ENCODE results near the gene SLC28A1. TPM values are rescaled to one million over a fixed set of nuclear protein-coding genes. Genes with fewer than 3 reads are reported as not detected.

SLC28A1 gene
- total RNA-seq, 1 donor from 2014 or later, result not detected

- Mint-ChIP-seq H3K9me3 (ENCODE audit: unreplicated experiment) (peaks cover 10% of the 10 kb centered on the region), H3K27ac (ENCODE audit: unreplicated experiment) (no peak overlapping the region), H3K4me1 (ENCODE audit: low read depth, unreplicated experiment) (peaks cover 14% of the 10 kb centered on the region), H3K36me3 (ENCODE audit: low read depth, unreplicated experiment) (peaks cover 3% of the 10 kb centered on the region), H3K4me3 (ENCODE audit: unreplicated experiment) (no peak overlapping the region), H3K27me3 (ENCODE audit: low read depth, unreplicated experiment) (peaks cover 3% of the 10 kb centered on the region)
- no peaks in the 10 kb centered on the region for H3K79me2 ChIP-seq (ENCODE audit: insufficient read depth, low read length)
- H3K4me2 ChIP-seq (ENCODE audit: low read length), result peak overlapping the region; percentile 69
- H3K27me3 ChIP-seq (ENCODE audit: insufficient read depth, low read length), result no peaks in the 10 kb centered on the region
- FAIRE-seq (no peak), DNase-seq (ENCODE audit: low read depth) (no peak)
- H4K20me1 ChIP-seq (ENCODE audit: insufficient read depth, low read length), result no peaks in the 10 kb centered on the region
- TF ChIP-seq EZH2 (IDR thresholded peaks at IDR 0.05; ENCODE audit: insufficient read depth, low read length) (no peak), CTCF (IDR thresholded peaks at IDR 0.05; ENCODE audit: insufficient read depth, low read depth, low read length) (no peak)
- H2AFZ ChIP-seq (ENCODE audit: low read depth, low read length), result peak overlapping the region; percentile 29
- peaks cover 16% of the 10 kb centered on the region for H3K4me1 ChIP-seq (ENCODE audit: insufficient read depth, low read length)
- H3K27ac ChIP-seq (ENCODE audit: low read depth, low read length), result peak overlapping the region; percentile 49
- H3K4me3 ChIP-seq (ENCODE audit: insufficient read depth, low read depth, low read length), result no peak overlapping the region
- no peaks in the 10 kb centered on the region for H3K36me3 ChIP-seq (ENCODE audit: insufficient read depth, low read length)
- H3K9me3 ChIP-seq (ENCODE audit: insufficient read depth, low read depth, low read length), result peaks cover 5% of the 10 kb centered on the region
- peak overlapping the region; percentile 30 for H3K9ac ChIP-seq (ENCODE audit: low read length)
Measured at GRCh38 chr15:84960391-84961113, 76.1 kb downstream of the SLC28A1 start.

DNA sequence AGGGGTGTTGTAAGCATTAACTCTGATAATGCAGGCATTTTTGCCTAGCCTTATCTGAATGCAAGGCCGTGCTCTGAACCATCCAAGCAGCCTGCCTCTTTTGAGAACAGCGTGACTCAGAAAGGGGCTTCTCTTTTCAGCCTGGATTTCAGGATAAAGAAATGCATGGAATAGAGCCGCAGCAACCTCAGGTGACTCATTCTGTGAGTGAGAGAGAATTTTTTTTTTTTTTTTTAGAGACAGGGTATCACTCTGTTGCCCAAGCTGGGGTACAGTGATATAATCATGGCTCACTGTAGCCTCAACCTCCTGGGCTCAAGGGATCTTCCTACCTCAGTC is 76.6 kb downstream of the SLC28A1 start:
- H3K27ac Mint-ChIP-seq (ENCODE audit: unreplicated experiment), result no peak overlapping the region
- peaks cover 16% of the 10 kb centered on the region for H3K4me1 ChIP-seq (ENCODE audit: insufficient read depth, low read length)
- no peaks in the 10 kb centered on the region for H3K36me3 ChIP-seq (ENCODE audit: insufficient read depth, low read length)
- TF ChIP-seq EZH2 (IDR thresholded peaks at IDR 0.05; ENCODE audit: insufficient read depth, low read length), result no peak
- H3K79me2 ChIP-seq (ENCODE audit: insufficient read depth, low read length), result no peaks in the 10 kb centered on the region
- peaks cover 5% of the 10 kb centered on the region for H3K9me3 ChIP-seq (ENCODE audit: insufficient read depth, low read depth, low read length)
- peak overlapping the region; percentile 30 for H3K9ac ChIP-seq (ENCODE audit: low read length)
- peak overlapping the region; percentile 29 for H2AFZ ChIP-seq (ENCODE audit: low read depth, low read length)
- H3K27me3 Mint-ChIP-seq (ENCODE audit: low read depth, unreplicated experiment), result peaks cover 3% of the 10 kb centered on the region
- H3K4me3 ChIP-seq (ENCODE audit: insufficient read depth, low read depth, low read length), result no peak overlapping the region
- FAIRE-seq (no peak), DNase-seq (ENCODE audit: low read depth) (peak; percentile 89)
- H3K36me3 Mint-ChIP-seq (ENCODE audit: low read depth, unreplicated experiment), result peaks cover 3% of the 10 kb centered on the region
- H3K4me3 Mint-ChIP-seq (ENCODE audit: unreplicated experiment), result no peak overlapping the region
- peaks cover 14% of the 10 kb centered on the region for H3K4me1 Mint-ChIP-seq (ENCODE audit: low read depth, unreplicated experiment)
- H4K20me1 ChIP-seq (ENCODE audit: insufficient read depth, low read length), result no peaks in the 10 kb centered on the region
- peak overlapping the region; percentile 49 for H3K27ac ChIP-seq (ENCODE audit: low read depth, low read length)
- H3K4me2 ChIP-seq (ENCODE audit: low read length), result peak overlapping the region; percentile 69
- no peaks in the 10 kb centered on the region for H3K27me3 ChIP-seq (ENCODE audit: insufficient read depth, low read length)
- H3K9me3 Mint-ChIP-seq (ENCODE audit: unreplicated experiment), result peaks cover 10% of the 10 kb centered on the region

- DNase-seq (ENCODE audit: low read depth), result peak; percentile 33
Measured at GRCh38 chr15:84961707-84962106, 77.2 kb downstream of the SLC28A1 start.

More at GRCh38 chr15:84961707-84962106, 77.2 kb downstream of the SLC28A1 start:
- Mint-ChIP-seq H3K9me3 (ENCODE audit: unreplicated experiment) (peaks cover 12% of the 10 kb centered on the region), H3K4me1 (ENCODE audit: low read depth, unreplicated experiment) (peaks cover 14% of the 10 kb centered on the region), H3K27me3 (ENCODE audit: low read depth, unreplicated experiment) (peaks cover 3% of the 10 kb centered on the region), H3K36me3 (ENCODE audit: low read depth, unreplicated experiment) (peaks cover 3% of the 10 kb centered on the region), H3K27ac (ENCODE audit: unreplicated experiment) (peak overlapping the region; percentile 26), H3K4me3 (ENCODE audit: unreplicated experiment) (no peak overlapping the region)
- Histone ChIP-seq H3K79me2 (ENCODE audit: insufficient read depth, low read length) (no peaks in the 10 kb centered on the region), H3K4me1 (ENCODE audit: insufficient read depth, low read length) (peaks cover 16% of the 10 kb centered on the region), H3K9ac (ENCODE audit: low read length) (no peak overlapping the region), H3K4me3 (ENCODE audit: insufficient read depth, low read depth, low read length) (no peak overlapping the region), H2AFZ (ENCODE audit: low read depth, low read length) (peak overlapping the region; percentile 49), H3K9me3 (ENCODE audit: insufficient read depth, low read depth, low read length) (peaks cover 5% of the 10 kb centered on the region), H4K20me1 (ENCODE audit: insufficient read depth, low read length) (no peaks in the 10 kb centered on the region), H3K4me2 (ENCODE audit: low read length) (peak overlapping the region; percentile 44), H3K36me3 (ENCODE audit: insufficient read depth, low read length) (no peaks in the 10 kb centered on the region), H3K27me3 (ENCODE audit: insufficient read depth, low read length) (no peaks in the 10 kb centered on the region), H3K27ac (ENCODE audit: low read depth, low read length) (no peak overlapping the region)
- FAIRE-seq, result no peak
- TF ChIP-seq EZH2 (IDR thresholded peaks at IDR 0.05; ENCODE audit: insufficient read depth, low read length), result no peak
- no peak for TF ChIP-seq CTCF (IDR thresholded peaks at IDR 0.05; ENCODE audit: insufficient read depth, low read depth, low read length)
